Measurements from ENCODE around the gene DZIP1L. TPM values are rescaled to one million over a fixed set of nuclear protein-coding genes. Genes with fewer than 3 reads are reported as not detected.

The DZIP1L gene
- total RNA-seq, 1 experiment from 2014 or later = 10.4 TPM

DNA sequence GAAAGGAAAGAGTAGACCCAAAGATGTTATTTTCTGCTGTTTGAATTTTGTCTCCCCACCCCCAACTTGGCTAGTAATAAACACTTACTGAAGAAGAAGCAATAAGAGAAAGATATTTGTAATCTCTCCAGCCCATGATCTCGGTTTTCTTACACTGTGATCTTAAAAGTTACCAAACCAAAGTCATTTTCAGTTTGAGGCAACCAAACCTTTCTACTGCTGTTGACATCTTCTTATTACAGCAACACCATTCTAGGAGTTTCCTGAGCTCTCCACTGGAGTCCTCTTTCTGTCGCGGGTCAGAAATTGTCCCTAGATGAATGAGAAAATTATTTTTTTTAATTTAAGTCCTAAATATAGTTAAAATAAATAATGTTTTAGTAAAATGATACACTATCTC lies 83.9 kb downstream of the DZIP1L start:
- Histone ChIP-seq H4K5ac (ENCODE audit: insufficient read length, low read depth, low read length) (no peak overlapping the region), H3K4me1 (ENCODE audit: insufficient read depth, low read length) (no peaks in the 10 kb centered on the region), H3K9ac (ENCODE audit: extremely low read depth, insufficient read length, low read length) (no peak overlapping the region), H3K4ac (ENCODE audit: low read depth, low read length) (no peak overlapping the region), H3K56ac (ENCODE audit: insufficient read length, low read depth, low read length) (no peak overlapping the region), H2BK12ac (ENCODE audit: insufficient read length, low read depth, low read length) (no peak overlapping the region), H2AFZ (ENCODE audit: low read length) (no peak overlapping the region), H3K27ac (ENCODE audit: insufficient read length, low read depth, low read length) (no peak overlapping the region), H4K20me1 (ENCODE audit: control insufficient read depth, insufficient read depth, insufficient read length) (no peaks in the 10 kb centered on the region), H3K18ac (ENCODE audit: insufficient read length, low read depth, low read length) (no peak overlapping the region), H3K9me3 (ENCODE audit: control insufficient read depth, low read depth, low read length) (no peaks in the 10 kb centered on the region), H2AK5ac (ENCODE audit: insufficient read length, low read length) (no peak overlapping the region), H3K27me3 (ENCODE audit: insufficient read depth, low read length) (no peaks in the 10 kb centered on the region), H2BK15ac (ENCODE audit: low read depth, low read length) (no peak overlapping the region), H2BK5ac (ENCODE audit: insufficient read length, low read length) (no peak overlapping the region), H3K4me2 (ENCODE audit: insufficient read depth, insufficient read length, low read length) (no peak overlapping the region), H3K79me2 (ENCODE audit: insufficient read depth, low read length) (no peaks in the 10 kb centered on the region), H2BK20ac (ENCODE audit: low read depth, low read length, poor library complexity, severe bottlenecking) (no peak overlapping the region), H4K91ac (ENCODE audit: insufficient read length, low read depth, low read length) (no peak overlapping the region), H4K8ac (replicated peaks; ENCODE audit: insufficient read length, low read depth, low read length) (no peak overlapping the region), H3K23me2 (ENCODE audit: insufficient read length, low read depth, low read length, poor library complexity, severe bottlenecking) (no peaks in the 10 kb centered on the region), H3K23ac (ENCODE audit: insufficient read length, low read depth, low read length) (no peak overlapping the region), H3K14ac (ENCODE audit: insufficient read depth, low read length) (no peak overlapping the region), H3T11ph (ENCODE audit: low read length) (no peak overlapping the region), H2BK120ac (ENCODE audit: low read depth, low read length, poor library complexity, severe bottlenecking) (no peak overlapping the region), H3K79me1 (ENCODE audit: insufficient read depth, low read depth, low read length, poor library complexity, severe bottlenecking) (no peaks in the 10 kb centered on the region)
- no peak for DNase-seq
- WGBS (ENCODE audit: extremely low coverage, insufficient read length, low lambda C conversion rate) = no CpG with 5 or more reads among the region's 3 CpGs
- Mint-ChIP-seq H3K4me3 (no peak overlapping the region), H3K27ac (no peak overlapping the region), H3K36me3 (ENCODE audit: insufficient read depth in 1 of 3, low read depth in 3 of 3) (no peaks in the 10 kb centered on the region; a peak in 1 of 7 replicates), H3K4me1 (no peaks in the 10 kb centered on the region), H3K9me3 (no peaks in the 10 kb centered on the region), H3K27me3 (ENCODE audit: low read depth) (no peaks in the 10 kb centered on the region)
- TF ChIP-seq, protein P1, sequence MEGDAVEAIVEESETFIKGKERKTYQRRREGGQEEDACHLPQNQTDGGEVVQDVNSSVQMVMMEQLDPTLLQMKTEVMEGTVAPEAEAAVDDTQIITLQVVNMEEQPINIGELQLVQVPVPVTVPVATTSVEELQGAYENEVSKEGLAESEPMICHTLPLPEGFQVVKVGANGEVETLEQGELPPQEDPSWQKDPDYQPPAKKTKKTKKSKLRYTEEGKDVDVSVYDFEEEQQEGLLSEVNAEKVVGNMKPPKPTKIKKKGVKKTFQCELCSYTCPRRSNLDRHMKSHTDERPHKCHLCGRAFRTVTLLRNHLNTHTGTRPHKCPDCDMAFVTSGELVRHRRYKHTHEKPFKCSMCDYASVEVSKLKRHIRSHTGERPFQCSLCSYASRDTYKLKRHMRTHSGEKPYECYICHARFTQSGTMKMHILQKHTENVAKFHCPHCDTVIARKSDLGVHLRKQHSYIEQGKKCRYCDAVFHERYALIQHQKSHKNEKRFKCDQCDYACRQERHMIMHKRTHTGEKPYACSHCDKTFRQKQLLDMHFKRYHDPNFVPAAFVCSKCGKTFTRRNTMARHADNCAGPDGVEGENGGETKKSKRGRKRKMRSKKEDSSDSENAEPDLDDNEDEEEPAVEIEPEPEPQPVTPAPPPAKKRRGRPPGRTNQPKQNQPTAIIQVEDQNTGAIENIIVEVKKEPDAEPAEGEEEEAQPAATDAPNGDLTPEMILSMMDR (conservative IDR thresholded peaks at IDR 0.05) = no peak
